ENCODE measurements around the gene UNC5B. TPM values are rescaled to one million over a fixed set of nuclear protein-coding genes. Genes with fewer than 3 reads are reported as not detected.

The UNC5B gene
- total and polyA plus RNA-seq, 2 donors (not counting 1 experiment from before 2014, with no cell fraction given), result 2.5 to 60.8 TPM

DNA sequence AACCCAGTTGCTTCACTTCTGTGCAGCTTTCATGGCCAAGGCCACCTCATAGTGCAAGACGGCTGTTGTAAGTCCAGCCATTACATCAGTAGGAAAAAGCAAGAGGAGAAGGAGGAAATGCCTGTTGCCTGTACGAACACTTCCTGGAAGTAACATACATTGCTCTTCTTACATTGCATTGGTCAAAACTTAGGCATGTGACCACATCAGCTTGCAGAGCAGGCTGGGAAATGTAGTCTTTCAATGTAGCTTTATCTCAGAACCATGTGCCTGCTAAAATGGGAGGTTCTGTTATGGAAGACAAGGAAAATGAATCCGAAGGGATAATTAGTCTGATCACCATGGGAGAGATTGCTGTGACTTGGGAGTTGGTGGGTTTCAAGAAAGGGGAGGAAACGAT is 111.0 kb downstream of the UNC5B start:
- DNase-seq (ENCODE audit: low read depth in 2 of 2), result peak; percentile 17 to 39
- Histone ChIP-seq H3K36me3 (ENCODE audit: control insufficient read depth, insufficient read depth, low read length) (no peaks in the 10 kb centered on the region), H4K20me1 (ENCODE audit: control insufficient read depth, extremely low read depth, insufficient read depth, low read length) (no peaks in the 10 kb centered on the region), H3K4me3 (replicated peaks in 1 of 4; ENCODE audit: control extremely low read depth in 1 of 4, insufficient read depth in 1 of 4, low read depth in 3 of 4, low read length in 4 of 4) (no peak overlapping the region), H3K4me1 (ENCODE audit: control insufficient read depth, extremely low read depth, insufficient read depth, low read length) (no peaks in the 10 kb centered on the region), H3K4me2 (ENCODE audit: extremely low read depth, insufficient read depth, low read length) (no peak overlapping the region), H3K79me2 (ENCODE audit: control insufficient read depth, insufficient read depth, low read length) (no peaks in the 10 kb centered on the region), H3K9me3 (ENCODE audit: control insufficient read depth, insufficient read depth, low read depth, low read length) (no peaks in the 10 kb centered on the region), H2AFZ (ENCODE audit: low read length) (no peak overlapping the region), H3K27ac (ENCODE audit: insufficient read depth, low read length) (no peak overlapping the region), H3K27me3 (ENCODE audit: control insufficient read depth, insufficient read depth, low read length) (no peaks in the 10 kb centered on the region), H3K9ac (ENCODE audit: insufficient read depth, low read length) (no peak overlapping the region)
- TF ChIP-seq, protein P1, sequence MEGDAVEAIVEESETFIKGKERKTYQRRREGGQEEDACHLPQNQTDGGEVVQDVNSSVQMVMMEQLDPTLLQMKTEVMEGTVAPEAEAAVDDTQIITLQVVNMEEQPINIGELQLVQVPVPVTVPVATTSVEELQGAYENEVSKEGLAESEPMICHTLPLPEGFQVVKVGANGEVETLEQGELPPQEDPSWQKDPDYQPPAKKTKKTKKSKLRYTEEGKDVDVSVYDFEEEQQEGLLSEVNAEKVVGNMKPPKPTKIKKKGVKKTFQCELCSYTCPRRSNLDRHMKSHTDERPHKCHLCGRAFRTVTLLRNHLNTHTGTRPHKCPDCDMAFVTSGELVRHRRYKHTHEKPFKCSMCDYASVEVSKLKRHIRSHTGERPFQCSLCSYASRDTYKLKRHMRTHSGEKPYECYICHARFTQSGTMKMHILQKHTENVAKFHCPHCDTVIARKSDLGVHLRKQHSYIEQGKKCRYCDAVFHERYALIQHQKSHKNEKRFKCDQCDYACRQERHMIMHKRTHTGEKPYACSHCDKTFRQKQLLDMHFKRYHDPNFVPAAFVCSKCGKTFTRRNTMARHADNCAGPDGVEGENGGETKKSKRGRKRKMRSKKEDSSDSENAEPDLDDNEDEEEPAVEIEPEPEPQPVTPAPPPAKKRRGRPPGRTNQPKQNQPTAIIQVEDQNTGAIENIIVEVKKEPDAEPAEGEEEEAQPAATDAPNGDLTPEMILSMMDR (conservative IDR thresholded peaks at IDR 0.05 in 1 of 2, IDR thresholded peaks at IDR 0.05 in 1 of 2; ENCODE audit: low read depth in 1 of 2, low read length in 2 of 2), result no peak

DNA sequence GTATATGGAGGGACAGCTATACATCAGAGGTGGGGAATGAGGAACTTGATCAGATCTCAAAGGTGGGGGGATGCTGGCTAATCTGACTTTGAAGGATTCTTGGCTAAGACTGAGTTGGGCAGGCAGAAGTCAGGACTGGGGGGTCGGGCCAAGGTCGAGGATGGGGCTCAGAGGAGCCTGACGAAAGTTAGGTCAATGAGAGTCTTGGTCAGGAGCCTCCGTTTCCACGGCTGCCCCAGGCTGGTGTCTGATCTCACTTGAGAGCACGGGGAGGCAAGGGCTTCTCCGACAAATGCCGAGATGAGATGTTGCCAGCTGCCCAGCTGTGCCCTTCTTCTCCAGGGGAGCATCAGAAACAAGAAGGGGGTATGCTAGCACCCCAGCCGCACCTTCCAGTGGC is 112.4 kb downstream of the UNC5B start:
- H3K4me3 ChIP-seq (replicated peaks in 1 of 4; ENCODE audit: control extremely low read depth in 1 of 4, insufficient read depth in 1 of 4, low read depth in 3 of 4, low read length in 4 of 4), result no peak overlapping the region
- H3K4me1 ChIP-seq (ENCODE audit: control insufficient read depth, extremely low read depth, insufficient read depth, low read length), result no peaks in the 10 kb centered on the region
- DNase-seq (ENCODE audit: low read depth in 2 of 2), result no peak
- no peaks in the 10 kb centered on the region for H4K20me1 ChIP-seq (ENCODE audit: control insufficient read depth, extremely low read depth, insufficient read depth, low read length)
- no peaks in the 10 kb centered on the region for H3K79me2 ChIP-seq (ENCODE audit: control insufficient read depth, insufficient read depth, low read length)
- H2AFZ ChIP-seq (ENCODE audit: low read length), result no peak overlapping the region
- H3K36me3 ChIP-seq (ENCODE audit: control insufficient read depth, insufficient read depth, low read length), result no peaks in the 10 kb centered on the region
- H3K9me3 ChIP-seq (ENCODE audit: control insufficient read depth, insufficient read depth, low read depth, low read length), result no peaks in the 10 kb centered on the region
- no peak overlapping the region for H3K4me2 ChIP-seq (ENCODE audit: extremely low read depth, insufficient read depth, low read length)
- no peak overlapping the region for H3K9ac ChIP-seq (ENCODE audit: insufficient read depth, low read length)
- TF ChIP-seq, protein P1 (conservative IDR thresholded peaks at IDR 0.05 in 1 of 2, IDR thresholded peaks at IDR 0.05 in 1 of 2; ENCODE audit: low read depth in 1 of 2, low read length in 2 of 2), result no peak
- no peak for TF ChIP-seq EZH2 (IDR thresholded peaks at IDR 0.05; ENCODE audit: low read length, missing control alignments)
- no peak overlapping the region for H3K27ac ChIP-seq (ENCODE audit: insufficient read depth, low read length)
- H3K27me3 ChIP-seq (ENCODE audit: control insufficient read depth, insufficient read depth, low read length), result peaks cover 1% of the 10 kb centered on the region

DNA sequence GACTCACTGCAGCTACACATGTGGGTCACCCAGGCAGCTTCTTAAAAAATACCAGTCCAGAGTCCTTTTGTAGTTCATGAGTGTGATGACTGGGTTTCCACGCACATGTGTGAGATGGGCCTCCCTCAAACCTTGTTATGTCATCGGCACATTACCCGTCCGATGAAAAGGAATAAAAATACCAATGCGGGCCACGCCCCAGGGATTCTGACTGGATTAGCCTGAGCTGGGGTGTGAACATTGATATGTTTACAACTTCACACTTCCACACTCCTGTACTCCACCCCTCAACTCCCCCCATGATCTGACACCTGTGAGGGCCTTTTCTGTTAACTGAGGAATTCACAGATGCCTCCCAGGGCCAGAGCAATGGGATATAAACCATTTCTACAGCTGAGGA is 112.9 kb downstream of the UNC5B start:
- Histone ChIP-seq H3K9ac (ENCODE audit: insufficient read depth, low read length) (no peak overlapping the region), H3K27ac (ENCODE audit: insufficient read depth, low read length) (no peak overlapping the region), H2AFZ (ENCODE audit: low read length) (no peak overlapping the region), H3K4me3 (replicated peaks in 1 of 4; ENCODE audit: control extremely low read depth in 1 of 4, insufficient read depth in 1 of 4, low read depth in 3 of 4, low read length in 4 of 4) (no peak overlapping the region), H3K4me1 (ENCODE audit: control insufficient read depth, extremely low read depth, insufficient read depth, low read length) (no peaks in the 10 kb centered on the region), H4K20me1 (ENCODE audit: control insufficient read depth, extremely low read depth, insufficient read depth, low read length) (no peaks in the 10 kb centered on the region), H3K79me2 (ENCODE audit: control insufficient read depth, insufficient read depth, low read length) (no peaks in the 10 kb centered on the region), H3K9me3 (ENCODE audit: control insufficient read depth, insufficient read depth, low read depth, low read length) (no peaks in the 10 kb centered on the region), H3K27me3 (ENCODE audit: control insufficient read depth, insufficient read depth, low read length) (peaks cover 2% of the 10 kb centered on the region), H3K4me2 (ENCODE audit: extremely low read depth, insufficient read depth, low read length) (no peak overlapping the region), H3K36me3 (ENCODE audit: control insufficient read depth, insufficient read depth, low read length) (no peaks in the 10 kb centered on the region)
- TF ChIP-seq, protein P1 (conservative IDR thresholded peaks at IDR 0.05 in 1 of 2, IDR thresholded peaks at IDR 0.05 in 1 of 2; ENCODE audit: low read depth in 1 of 2, low read length in 2 of 2), result no peak
- TF ChIP-seq EZH2 (IDR thresholded peaks at IDR 0.05; ENCODE audit: low read length, missing control alignments), result no peak
- DNase-seq (ENCODE audit: low read depth in 2 of 2), result no peak

All from fibroblast of lung (primary cell).